A204.1 (cell line): ENCODE measurements around the gene ATRNL1.

Experiments used
- FAIRE-seq: peaks from 2 replicates; lab custom pipeline; 2012; peaks lifted over from hg19 to GRCh38; lab: Jason Lieb, UNC

Gene ATRNL1

GRCh38 chr10:115953968-115954367, 860.8 kb downstream of the ATRNL1 start:
- no peak for FAIRE-seq

- FAIRE-seq: no peak
Measured at GRCh38 chr10:115956225-115957011, 863.3 kb downstream of the ATRNL1 start.

GRCh38 chr10:115957012-115957399, 863.8 kb downstream of the ATRNL1 start:
- FAIRE-seq: no peak

GRCh38 chr10:115957786-115958442, 864.7 kb downstream of the ATRNL1 start:
- FAIRE-seq: no peak

GRCh38 chr10:115963848-115964247, 870.7 kb downstream of the ATRNL1 start:
- FAIRE-seq: no peak

- no peak for FAIRE-seq
Measured at GRCh38 chr10:115964827-115965226, 871.7 kb downstream of the ATRNL1 start.

GRCh38 chr10:115965376-115965775, 872.2 kb downstream of the ATRNL1 start:
- FAIRE-seq: no peak

GRCh38 chr10:115968236-115968635, 875.1 kb downstream of the ATRNL1 start:
- FAIRE-seq: no peak

GRCh38 chr10:115969591-115969990, 876.4 kb downstream of the ATRNL1 start:
- no peak for FAIRE-seq

- no peak for FAIRE-seq
Measured at GRCh38 chr10:115971921-115972320, 878.8 kb downstream of the ATRNL1 start.

- FAIRE-seq: no peak
Measured at GRCh38 chr10:115972426-115972825, 879.3 kb downstream of the ATRNL1 start.

GRCh38 chr10:115974351-115974750, 881.2 kb downstream of the ATRNL1 start:
- no peak for FAIRE-seq

- FAIRE-seq: no peak
Measured at GRCh38 chr10:115974816-115975430, 881.8 kb downstream of the ATRNL1 start.

GRCh38 chr10:115975506-115975905, 882.3 kb downstream of the ATRNL1 start:
- no peak for FAIRE-seq

GRCh38 chr10:115976342-115976741, 883.2 kb downstream of the ATRNL1 start:
- FAIRE-seq: no peak

GRCh38 chr10:115977855-115978254, 884.7 kb downstream of the ATRNL1 start:
- no peak for FAIRE-seq

- FAIRE-seq: no peak
Measured at GRCh38 chr10:115979576-115979975, 886.4 kb downstream of the ATRNL1 start.

- no peak for FAIRE-seq
Measured at GRCh38 chr10:115980470-115980869, 887.3 kb downstream of the ATRNL1 start.

GRCh38 chr10:115981081-115981480, 887.9 kb downstream of the ATRNL1 start:
- no peak for FAIRE-seq

- FAIRE-seq: no peak
Measured at GRCh38 chr10:115982076-115982475, 888.9 kb downstream of the ATRNL1 start.

- no peak for FAIRE-seq
Measured at GRCh38 chr10:115982526-115982925, 889.4 kb downstream of the ATRNL1 start.

GRCh38 chr10:115985786-115986185, 892.6 kb downstream of the ATRNL1 start:
- no peak for FAIRE-seq

GRCh38 chr10:115988380-115988779, 895.2 kb downstream of the ATRNL1 start:
- no peak for FAIRE-seq
